ENCODE results near the gene GABRR3.

The GABRR3 gene

DNA sequence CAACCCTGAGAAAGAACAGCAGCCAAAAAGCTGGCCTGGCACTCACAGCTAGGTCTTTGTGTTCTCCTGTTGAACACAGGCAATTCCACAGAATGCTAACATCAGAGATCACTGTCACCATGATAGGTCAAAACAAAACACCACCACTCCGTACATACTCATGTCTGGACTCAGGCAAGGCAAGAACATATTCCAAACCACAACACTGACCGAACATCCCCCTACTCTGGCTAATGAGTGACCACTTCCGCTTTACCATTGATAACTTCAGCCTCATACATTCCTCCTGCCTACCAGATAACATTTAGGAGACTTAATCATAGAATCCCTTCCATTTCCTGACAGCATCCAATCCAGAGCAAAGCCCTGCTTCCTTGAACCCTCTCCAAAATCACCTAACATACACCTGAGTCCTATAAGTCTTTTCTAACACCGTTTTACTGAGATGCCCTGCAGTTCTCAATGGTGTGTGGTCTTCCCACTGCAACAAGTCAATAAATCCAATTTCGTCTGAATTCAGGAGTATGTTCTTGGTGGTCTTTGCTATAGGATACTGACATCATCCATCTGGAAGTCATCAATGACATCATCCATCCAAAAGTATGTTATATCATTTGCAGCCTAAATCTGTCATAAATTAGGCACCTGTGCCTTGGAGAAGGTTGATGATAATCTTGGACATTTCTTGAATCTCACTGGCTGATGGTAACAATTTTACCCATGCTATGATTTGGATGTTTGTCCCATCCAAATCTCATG, 86.6 kb downstream of the GABRR3 start:
- no peaks in the 10 kb centered on the region for H4K20me1 ChIP-seq (ENCODE audit: low read depth, low read length)

DNA sequence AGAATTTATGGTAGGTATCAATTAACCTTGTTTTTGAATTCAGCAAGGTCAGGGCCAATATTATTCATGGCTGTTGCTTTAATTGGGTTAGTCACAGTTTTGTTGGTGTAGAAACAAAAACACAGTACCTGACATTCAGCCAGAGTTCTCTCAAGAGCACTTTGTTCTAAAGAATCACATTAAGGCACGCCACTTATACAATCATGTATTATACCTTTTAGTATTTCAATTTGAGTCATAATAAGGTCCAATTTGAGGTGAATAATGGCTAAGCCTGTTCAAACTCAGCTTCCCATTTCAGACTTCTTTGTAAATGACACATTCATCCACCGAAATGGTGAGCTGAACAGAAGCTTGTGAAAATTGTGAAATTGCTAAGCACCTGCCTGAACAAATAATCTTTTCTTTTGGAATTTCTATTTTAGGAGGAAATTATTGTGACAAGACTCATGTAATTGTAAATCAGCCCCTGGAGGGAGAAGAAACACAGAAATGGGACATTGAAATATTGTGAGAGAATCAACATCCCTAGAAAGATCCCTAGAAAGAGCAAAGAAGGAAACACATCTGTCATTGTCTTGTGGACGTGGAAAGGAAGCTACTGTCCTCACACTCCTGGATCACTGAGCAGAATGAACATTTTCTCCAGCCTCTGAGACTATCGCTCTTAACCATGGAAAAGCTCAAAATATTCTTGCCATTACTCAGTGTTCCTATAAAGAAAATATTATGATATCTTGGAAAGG, 92.1 kb downstream of the GABRR3 start:
- TF ChIP-seq EZH2phosphoT487 (conservative IDR thresholded peaks at IDR 0.05; ENCODE audit: low read length) = no peak
- TF ChIP-seq, protein P1, sequence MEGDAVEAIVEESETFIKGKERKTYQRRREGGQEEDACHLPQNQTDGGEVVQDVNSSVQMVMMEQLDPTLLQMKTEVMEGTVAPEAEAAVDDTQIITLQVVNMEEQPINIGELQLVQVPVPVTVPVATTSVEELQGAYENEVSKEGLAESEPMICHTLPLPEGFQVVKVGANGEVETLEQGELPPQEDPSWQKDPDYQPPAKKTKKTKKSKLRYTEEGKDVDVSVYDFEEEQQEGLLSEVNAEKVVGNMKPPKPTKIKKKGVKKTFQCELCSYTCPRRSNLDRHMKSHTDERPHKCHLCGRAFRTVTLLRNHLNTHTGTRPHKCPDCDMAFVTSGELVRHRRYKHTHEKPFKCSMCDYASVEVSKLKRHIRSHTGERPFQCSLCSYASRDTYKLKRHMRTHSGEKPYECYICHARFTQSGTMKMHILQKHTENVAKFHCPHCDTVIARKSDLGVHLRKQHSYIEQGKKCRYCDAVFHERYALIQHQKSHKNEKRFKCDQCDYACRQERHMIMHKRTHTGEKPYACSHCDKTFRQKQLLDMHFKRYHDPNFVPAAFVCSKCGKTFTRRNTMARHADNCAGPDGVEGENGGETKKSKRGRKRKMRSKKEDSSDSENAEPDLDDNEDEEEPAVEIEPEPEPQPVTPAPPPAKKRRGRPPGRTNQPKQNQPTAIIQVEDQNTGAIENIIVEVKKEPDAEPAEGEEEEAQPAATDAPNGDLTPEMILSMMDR (IDR thresholded peaks at IDR 0.05; ENCODE audit: insufficient read depth, low read length, poor library complexity, severe bottlenecking) = no peak
- Histone ChIP-seq H2AFZ (ENCODE audit: low read depth, low read length, severe bottlenecking) (no peak overlapping the region), H3K36me3 (ENCODE audit: low read length) (peaks cover 36% of the 10 kb centered on the region), H3K9me3 (ENCODE audit: insufficient read depth, low read length) (no peaks in the 10 kb centered on the region), H3K27me3 (ENCODE audit: low read length) (no peaks in the 10 kb centered on the region), H3K27ac (ENCODE audit: low read depth, low read length) (no peak overlapping the region), H3K9ac (ENCODE audit: low read length) (no peak overlapping the region), H3K9me2 (replicated peaks; ENCODE audit: insufficient read depth, low read length) (no peaks in the 10 kb centered on the region), H4K20me1 (ENCODE audit: low read depth, low read length) (no peaks in the 10 kb centered on the region), H3K79me2 (ENCODE audit: insufficient read depth, low read length) (no peaks in the 10 kb centered on the region), H3K4me2 (ENCODE audit: low read depth, low read length, poor library complexity, severe bottlenecking) (no peak overlapping the region), H3F3A (ENCODE audit: insufficient read depth) (no peaks in the 10 kb centered on the region), H3K4me3 (ENCODE audit: insufficient read depth, low read length, poor library complexity, severe bottlenecking) (no peak overlapping the region)

More for the DNA sequence above, 86.6 kb downstream of the GABRR3 start:
- Histone ChIP-seq H3K4me3 (ENCODE audit: insufficient read depth, low read length, poor library complexity, severe bottlenecking) (no peak overlapping the region), H3K9me2 (replicated peaks; ENCODE audit: insufficient read depth, low read length) (no peaks in the 10 kb centered on the region), H3K4me2 (ENCODE audit: low read depth, low read length, poor library complexity, severe bottlenecking) (no peak overlapping the region), H2AFZ (ENCODE audit: low read depth, low read length, severe bottlenecking) (no peak overlapping the region), H3F3A (ENCODE audit: insufficient read depth) (no peaks in the 10 kb centered on the region), H3K27me3 (ENCODE audit: low read length) (no peaks in the 10 kb centered on the region), H3K79me2 (ENCODE audit: insufficient read depth, low read length) (no peaks in the 10 kb centered on the region), H3K9ac (ENCODE audit: low read length) (no peak overlapping the region), H3K36me3 (ENCODE audit: low read length) (peaks cover 33% of the 10 kb centered on the region), H3K9me3 (ENCODE audit: insufficient read depth, low read length) (no peaks in the 10 kb centered on the region), H3K27ac (ENCODE audit: low read depth, low read length) (no peak overlapping the region)
- TF ChIP-seq EZH2phosphoT487 (conservative IDR thresholded peaks at IDR 0.05; ENCODE audit: low read length) = no peak
- TF ChIP-seq, protein P1 (IDR thresholded peaks at IDR 0.05; ENCODE audit: insufficient read depth, low read length, poor library complexity, severe bottlenecking) = no peak

DNA sequence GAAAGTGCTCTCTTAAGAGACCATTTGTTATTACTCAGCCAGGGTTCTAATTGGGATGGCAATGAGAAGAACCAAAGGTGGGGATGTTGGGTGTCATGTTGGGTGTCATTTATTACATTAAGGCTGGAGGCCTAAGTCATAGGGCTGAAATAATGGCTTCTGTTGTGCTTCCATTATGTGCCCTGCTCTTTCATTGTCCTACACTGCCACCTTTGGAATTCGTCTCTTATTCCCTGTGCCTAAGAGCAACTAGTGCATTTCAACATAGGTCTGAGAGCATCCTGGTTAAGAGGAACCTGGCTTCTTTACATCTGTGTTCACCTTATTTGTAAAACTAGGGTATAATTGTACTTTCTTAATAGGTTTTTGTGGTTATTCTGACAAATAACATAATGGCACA, 95.1 kb downstream of the GABRR3 start:
- H4K20me1 ChIP-seq (ENCODE audit: low read depth, low read length) = no peaks in the 10 kb centered on the region
- H2AFZ ChIP-seq (ENCODE audit: low read depth, low read length, severe bottlenecking) = no peak overlapping the region
- no peaks in the 10 kb centered on the region for H3K27me3 ChIP-seq (ENCODE audit: low read length)
- no peak overlapping the region for H3K9ac ChIP-seq (ENCODE audit: low read length)
- H3K9me3 ChIP-seq (ENCODE audit: insufficient read depth, low read length) = no peaks in the 10 kb centered on the region
- no peaks in the 10 kb centered on the region for H3K79me2 ChIP-seq (ENCODE audit: insufficient read depth, low read length)
- TF ChIP-seq EZH2phosphoT487 (conservative IDR thresholded peaks at IDR 0.05; ENCODE audit: low read length) = no peak
- TF ChIP-seq, protein P1 (IDR thresholded peaks at IDR 0.05; ENCODE audit: insufficient read depth, low read length, poor library complexity, severe bottlenecking) = no peak
- no peaks in the 10 kb centered on the region for H3K9me2 ChIP-seq (replicated peaks; ENCODE audit: insufficient read depth, low read length)
- H3F3A ChIP-seq (ENCODE audit: insufficient read depth) = no peaks in the 10 kb centered on the region
- H3K4me2 ChIP-seq (ENCODE audit: low read depth, low read length, poor library complexity, severe bottlenecking) = no peak overlapping the region
- H3K4me3 ChIP-seq (ENCODE audit: insufficient read depth, low read length, poor library complexity, severe bottlenecking) = no peak overlapping the region
- peaks cover 19% of the 10 kb centered on the region for H3K36me3 ChIP-seq (ENCODE audit: low read length)
- no peak overlapping the region for H3K27ac ChIP-seq (ENCODE audit: low read depth, low read length)
